Upper lobe of left lung (tissue), 6 donors: Measurements from ENCODE around the gene C1S. TPM values are rescaled to one million over a fixed set of nuclear protein-coding genes. Genes with fewer than 3 reads are reported as not detected.

Source experiments
- ATAC-seq, 2 donors: fragments of 200-7000 bp; cut with Tn5 transposase; one replicate each; pipeline ENCODE4 v1.9.1; 2022; ENCODE audit warnings: mild to moderate bottlenecking in 2 of 2, moderate library complexity in 2 of 2; ENCODE audit not compliant: low FRiP score in 2 of 2
- DNase-seq, 2 donors: peaks; one replicate each; pipeline ENCODE4 v3.0.0-alpha.2; 2019 to 2020
- H3K27ac ChIP-seq, 4 donors: fragments of 200-600 bp; sonication (generic); one replicate each; pipeline ENCODE4 v1.5.1; 2016 to 2019
- H3K27me3 ChIP-seq, 4 donors: fragments of 200-600 bp; sonication (generic); one replicate each; pipeline ENCODE4 v1.5.1; 2017 to 2019
- H3K36me3 ChIP-seq, 4 donors: fragments of 200-600 bp; sonication (generic); one replicate each; pipeline ENCODE4 v1.5.1; 2016 to 2019
- H3K4me1 ChIP-seq, 4 donors: fragments of 200-600 bp; sonication (generic); one replicate each; pipeline ENCODE4 v1.5.1; 2018 to 2019
- H3K4me3 ChIP-seq, 4 donors: fragments of 200-600 bp; sonication (generic); one replicate each; pipeline ENCODE4 v1.5.1; 2017 to 2019; ENCODE audit warnings: mild to moderate bottlenecking in 2 of 4, moderate library complexity in 1 of 4
- H3K9me3 ChIP-seq, 4 donors: fragments of 200-600 bp; sonication (generic); one replicate each; pipeline ENCODE4 v1.5.1; 2018 to 2019
- CTCF ChIP-seq, 6 experiments: fragments of 450-650 bp in 4 of 6; fragments of 200-600 bp in 2 of 6; sonication (generic) in 2 of 6; IDR thresholded peaks; one replicate each; pipeline ENCODE4 v1.5.1; 2016 to 2019; ENCODE audit warnings: antibody characterized with exemption in 6 of 6
- EP300 ChIP-seq, 4 donors: sonication (generic); formaldehyde crosslinking; IDR thresholded peaks; one replicate each; pipeline ENCODE4 v1.5.1; 2017; ENCODE audit warnings: antibody characterized with exemption in 4 of 4, control low read depth in 2 of 4
- POLR2A ChIP-seq, 4 donors: fragments of 450-650 bp; IDR thresholded peaks; one replicate each; pipeline ENCODE4 v1.5.1; 2016 to 2017; ENCODE audit warnings: antibody characterized with exemption in 4 of 4, mild to moderate bottlenecking in 2 of 4
- POLR2AphosphoS5 ChIP-seq, 2 donors: sonication (generic); formaldehyde crosslinking; IDR thresholded peaks; one replicate each; pipeline ENCODE4 v1.5.1; 2017; ENCODE audit warnings: antibody characterized with exemption in 2 of 2
- WGBS, 2 donors: methylation state at CpG; one replicate each; pipeline ENCODE4 v1.1.5; 2017 to 2018; 5-methylcytosine and 5-hydroxymethylcytosine counted together
- total RNA-seq, 6 donors: library from RNA; depleted of rRNA in 4 of 6; stranded (reverse); fragments of >200 nt in 4 of 6; gene quantifications; one replicate each; pipeline versions ENCODE4 v1.1.0 to v1.2.1, GENCODE V29; 2016 to 2021
- donor health status: DM: no; HTN: no; CAD: no; lungs with moderate emphysema.
- donor health status: DM: no; HTN: yes; CAD: no; lungs with severe emphysema.

The C1S gene
- total RNA-seq, 6 donors from 2014 or later, result 146 to 338 (median 208) TPM

GRCh38 chr12:7107636-7108002 is 47.1 kb downstream of the C1S start:
- Histone ChIP-seq H3K27me3 (no peaks in the 10 kb centered on the region), H3K9me3 (no peaks in the 10 kb centered on the region), H3K36me3 (peaks cover 0 to 24% (median 6%) of the 10 kb centered on the region in 4 donors), H3K4me3 (peak overlapping the region; percentile 57 to 83 (median 73)), H3K4me1 (peaks cover 17 to 33% (median 21%) of the 10 kb centered on the region in 4 donors), H3K27ac (peak overlapping the region; percentile 95 to 99 (median 96))
- WGBS, 2 donors, result 37 to 47% methylated on average over 3 of the region's 3 CpGs
- ATAC-seq, result peak; percentile 26 to 61
- no peak for TF ChIP-seq POLR2A (IDR thresholded peaks at IDR 0.05)
- TF ChIP-seq CTCF (IDR thresholded peaks at IDR 0.05), result no peak
- no peak for TF ChIP-seq POLR2AphosphoS5 (IDR thresholded peaks at IDR 0.05)
- DNase-seq, result peak in 1 of 2 donors; percentile 52

GRCh38 chr12:7108003-7108795 is 47.7 kb downstream of the C1S start:
- H3K36me3 ChIP-seq, result peaks cover 0 to 21% (median 6%) of the 10 kb centered on the region in 4 donors

GRCh38 chr12:7108796-7109571 is 48.5 kb downstream of the C1S start, which contains the start of gene C1RL:
Gene C1RL, minus strand, starts transcription at chr12:7109214. Its CDS starts 34 bp downstream, at chr12:7109180.
- TF ChIP-seq EP300 (IDR thresholded peaks at IDR 0.05) (peak; percentile 6 to 90 (median 75)), POLR2A (IDR thresholded peaks at IDR 0.05) (peak in 1 of 4 donors; percentile 25), POLR2AphosphoS5 (IDR thresholded peaks at IDR 0.05) (peak; percentile 86 to 96), CTCF (IDR thresholded peaks at IDR 0.05) (peak; percentile 96 to 99 (median 97))
- Histone ChIP-seq H3K4me1 (peaks cover 23 to 33% (median 27%) of the 10 kb centered on the region in 4 donors), H3K27me3 (no peaks in the 10 kb centered on the region), H3K27ac (peak within 1 kb of the TSS; percentile 95 to 99 (median 96)), H3K36me3 (peaks cover 0 to 14% (median 5%) of the 10 kb centered on the region in 4 donors), H3K9me3 (no peaks in the 10 kb centered on the region), H3K4me3 (peak within 1 kb of the TSS; percentile 57 to 83 (median 73))
- WGBS, 2 donors, result 13 to 21% methylated on average over 15 to 21 of the region's 23 CpGs
- peak; percentile 89 to 90 for ATAC-seq
- DNase-seq, result peak; percentile 93 to 98

More at GRCh38 chr12:7108003-7108795, 47.7 kb downstream of the C1S start:
- peak; percentile 81 to 83 for TF ChIP-seq POLR2AphosphoS5 (IDR thresholded peaks at IDR 0.05)
- peak in 3 of 4 donors; percentile 65 to 79 (median 69) for TF ChIP-seq POLR2A (IDR thresholded peaks at IDR 0.05)
- no peak for TF ChIP-seq CTCF (IDR thresholded peaks at IDR 0.05)
- TF ChIP-seq EP300 (IDR thresholded peaks at IDR 0.05), result peak in 1 of 4 donors; percentile 55
- Histone ChIP-seq H3K27ac (peak overlapping the region; percentile 95 to 99 (median 96)), H3K4me1 (peaks cover 23 to 33% (median 25%) of the 10 kb centered on the region in 4 donors), H3K4me3 (peak overlapping the region; percentile 57 to 83 (median 73)), H3K9me3 (no peaks in the 10 kb centered on the region), H3K27me3 (no peaks in the 10 kb centered on the region)
- ATAC-seq (peak; percentile 92 to 94), DNase-seq (peak; percentile 92 to 95)
- WGBS, 2 donors, result 6 to 7% methylated on average over 17 to 30 of the region's 30 CpGs

- H3K4me1 ChIP-seq, result peaks cover 23 to 33% (median 27%) of the 10 kb centered on the region in 4 donors
- no peaks in the 10 kb centered on the region for H3K9me3 ChIP-seq
- WGBS, 2 donors, result 61 to 89% methylated on average over 4 to 5 of the region's 5 CpGs
- no peaks in the 10 kb centered on the region for H3K27me3 ChIP-seq
- H3K36me3 ChIP-seq, result peaks cover 0 to 12% (median 0%) of the 10 kb centered on the region in 4 donors
- DNase-seq (no peak), ATAC-seq (no peak)
- peak overlapping the region in 2 of 4 donors; percentile 70 to 76 for H3K4me3 ChIP-seq
- H3K27ac ChIP-seq, result peak overlapping the region; percentile 95 to 99 (median 96)
- no peak for TF ChIP-seq POLR2A (IDR thresholded peaks at IDR 0.05)
- TF ChIP-seq POLR2AphosphoS5 (IDR thresholded peaks at IDR 0.05), result no peak
- no peak for TF ChIP-seq CTCF (IDR thresholded peaks at IDR 0.05)
- TF ChIP-seq EP300 (IDR thresholded peaks at IDR 0.05), result no peak
These were observed 49.0 kb downstream of the C1S start for GRCh38 chr12:7109572-7109920.
